ENCODE measurements around the gene POLR1B. TPM values are rescaled to one million over a fixed set of nuclear protein-coding genes. Genes with fewer than 3 reads are reported as not detected.

Gene POLR1B
- polyA plus RNA-seq, 1 experiment, result 12.4 TPM

GRCh38 chr2:112597537-112598322, 55.5 kb downstream of the POLR1B start:
- POLR2A ChIA-PET, result no interaction called here
- Histone ChIP-seq H3K27ac (ENCODE audit: low read depth, low read length) (no peak overlapping the region), H3K9me3 (ENCODE audit: control insufficient read depth, insufficient read depth, low read length) (no peaks in the 10 kb centered on the region), H3K4me3 (ENCODE audit: low read depth, low read length) (no peak overlapping the region), H3K27me3 (ENCODE audit: control insufficient read depth, insufficient read depth, low read length) (no peaks in the 10 kb centered on the region)
- CTCF ChIA-PET, result interaction anchor here (0.5 to 2.8 kb wide), 8 partner anchors 9 to 344 kb away, joined by 3 to 24 read pairs (median 3); no protein-coding TSS in a partner anchor
- DNase-seq (ENCODE audit: low read depth, low spot score), result no peak
- TF ChIP-seq CTCF (IDR thresholded peaks at IDR 0.05; ENCODE audit: low read depth, low read length), result no peak

- H3K27ac ChIP-seq (ENCODE audit: low read depth, low read length), result no peak overlapping the region
- DNase-seq (ENCODE audit: low read depth, low spot score), result no peak
- no peaks in the 10 kb centered on the region for H3K9me3 ChIP-seq (ENCODE audit: control insufficient read depth, insufficient read depth, low read length)
- TF ChIP-seq CTCF (IDR thresholded peaks at IDR 0.05; ENCODE audit: low read depth, low read length), result no peak
- POLR2A ChIA-PET, result no interaction called here
- H3K27me3 ChIP-seq (ENCODE audit: control insufficient read depth, insufficient read depth, low read length), result no peaks in the 10 kb centered on the region
- no peak overlapping the region for H3K4me3 ChIP-seq (ENCODE audit: low read depth, low read length)
- CTCF ChIA-PET, result interaction anchor here (1.2 to 8.2 kb wide), 28 partner anchors 8 to 510 kb away, joined by 3 to 225 read pairs (median 11); partner anchors contain the start of genes CHCHD5 and SLC20A1
Observed at GRCh38 chr2:112600634-112601033, 58.4 kb downstream of the POLR1B start.

- ChIA-PET CTCF (interaction anchor here (0.6 to 8.2 kb wide), 5 partner anchors 13 to 340 kb away, joined by 3 to 225 read pairs (median 21); no protein-coding TSS in a partner anchor), POLR2A (interaction anchor here (0.7 kb wide), 3 partner anchors 17 to 119 kb away, joined by 3 to 5 read pairs (median 4); partner anchors contain the start of genes CHCHD5 and NT5DC4)
- H3K27me3 ChIP-seq (ENCODE audit: control insufficient read depth, insufficient read depth, low read length), result no peaks in the 10 kb centered on the region
- DNase-seq (ENCODE audit: low read depth, low spot score), result no peak
- no peaks in the 10 kb centered on the region for H3K9me3 ChIP-seq (ENCODE audit: control insufficient read depth, insufficient read depth, low read length)
- no peak overlapping the region for H3K4me3 ChIP-seq (ENCODE audit: low read depth, low read length)
- TF ChIP-seq CTCF (IDR thresholded peaks at IDR 0.05; ENCODE audit: low read depth, low read length), result no peak
- no peak overlapping the region for H3K27ac ChIP-seq (ENCODE audit: low read depth, low read length)
Observed at GRCh38 chr2:112601754-112602153, 59.5 kb downstream of the POLR1B start.

- H3K4me3 ChIP-seq (ENCODE audit: low read depth, low read length), result no peak overlapping the region
- no peak overlapping the region for H3K27ac ChIP-seq (ENCODE audit: low read depth, low read length)
- H3K9me3 ChIP-seq (ENCODE audit: control insufficient read depth, insufficient read depth, low read length), result no peaks in the 10 kb centered on the region
- ChIA-PET CTCF (interaction anchor here (2.0 to 8.2 kb wide), 2 partner anchors 22 to 125 kb away, joined by 6 to 225 read pairs; no protein-coding TSS in a partner anchor), POLR2A (interaction anchor here (0.6 kb wide), 2 partner anchors 18 to 119 kb away, joined by 3 to 4 read pairs; no protein-coding TSS in a partner anchor)
- no peak for TF ChIP-seq CTCF (IDR thresholded peaks at IDR 0.05; ENCODE audit: low read depth, low read length)
- no peak for DNase-seq (ENCODE audit: low read depth, low spot score)
- H3K27me3 ChIP-seq (ENCODE audit: control insufficient read depth, insufficient read depth, low read length), result no peaks in the 10 kb centered on the region
Observed at GRCh38 chr2:112602917-112603316, 60.7 kb downstream of the POLR1B start.

GRCh38 chr2:112603731-112604130, 61.5 kb downstream of the POLR1B start:
- no peak overlapping the region for H3K4me3 ChIP-seq (ENCODE audit: low read depth, low read length)
- POLR2A ChIA-PET, result no interaction called here
- TF ChIP-seq CTCF (IDR thresholded peaks at IDR 0.05; ENCODE audit: low read depth, low read length), result no peak
- H3K9me3 ChIP-seq (ENCODE audit: control insufficient read depth, insufficient read depth, low read length), result no peaks in the 10 kb centered on the region
- CTCF ChIA-PET, result interaction anchor here (8.2 kb wide), 1 partner anchor 124 kb away, joined by 225 read pairs; no protein-coding TSS in a partner anchor
- H3K27ac ChIP-seq (ENCODE audit: low read depth, low read length), result no peak overlapping the region
- no peak for DNase-seq (ENCODE audit: low read depth, low spot score)
- H3K27me3 ChIP-seq (ENCODE audit: control insufficient read depth, insufficient read depth, low read length), result no peaks in the 10 kb centered on the region

All from AG04450 (cell line).